GM19025 (cell line): ENCODE results near the gene IGHMBP2.
A peak's percentile ranks its signal among the peaks of the same experiment; 100 is the strongest.

Experiments used
- ATAC-seq: cut with Tn5 transposase; IDR thresholded peaks from one replicate; pipeline ENCODE4 v1.9.1; 2021; ENCODE audit warnings: mild to moderate bottlenecking, low read depth, moderate library complexity; ENCODE audit not compliant: unreplicated experiment

IGHMBP2 gene

DNA sequence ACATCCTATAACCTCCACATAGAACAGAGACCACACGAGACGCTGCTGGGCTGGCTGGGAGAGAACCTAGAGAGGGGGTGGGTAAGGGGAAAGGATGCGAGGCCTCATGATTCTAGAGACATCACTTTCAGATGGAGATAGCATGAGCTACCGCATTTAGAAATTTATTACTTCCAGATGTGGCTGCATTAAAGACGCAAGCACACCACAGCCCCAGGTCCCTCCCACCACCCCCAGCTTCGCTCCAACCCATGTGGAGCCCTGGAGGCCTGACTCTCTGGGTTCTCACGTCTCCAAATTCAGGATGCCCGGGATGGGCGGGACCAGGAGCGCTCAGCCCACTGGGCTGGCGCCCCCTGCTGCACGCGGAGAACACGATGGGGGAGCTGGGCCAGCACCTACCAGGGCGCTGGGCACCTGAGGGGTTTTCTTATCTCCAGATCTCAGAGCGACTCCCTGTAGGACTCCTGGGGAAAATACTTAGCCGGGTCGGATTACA is 13.7 kb upstream of the IGHMBP2 start:
- no peak for ATAC-seq

DNA sequence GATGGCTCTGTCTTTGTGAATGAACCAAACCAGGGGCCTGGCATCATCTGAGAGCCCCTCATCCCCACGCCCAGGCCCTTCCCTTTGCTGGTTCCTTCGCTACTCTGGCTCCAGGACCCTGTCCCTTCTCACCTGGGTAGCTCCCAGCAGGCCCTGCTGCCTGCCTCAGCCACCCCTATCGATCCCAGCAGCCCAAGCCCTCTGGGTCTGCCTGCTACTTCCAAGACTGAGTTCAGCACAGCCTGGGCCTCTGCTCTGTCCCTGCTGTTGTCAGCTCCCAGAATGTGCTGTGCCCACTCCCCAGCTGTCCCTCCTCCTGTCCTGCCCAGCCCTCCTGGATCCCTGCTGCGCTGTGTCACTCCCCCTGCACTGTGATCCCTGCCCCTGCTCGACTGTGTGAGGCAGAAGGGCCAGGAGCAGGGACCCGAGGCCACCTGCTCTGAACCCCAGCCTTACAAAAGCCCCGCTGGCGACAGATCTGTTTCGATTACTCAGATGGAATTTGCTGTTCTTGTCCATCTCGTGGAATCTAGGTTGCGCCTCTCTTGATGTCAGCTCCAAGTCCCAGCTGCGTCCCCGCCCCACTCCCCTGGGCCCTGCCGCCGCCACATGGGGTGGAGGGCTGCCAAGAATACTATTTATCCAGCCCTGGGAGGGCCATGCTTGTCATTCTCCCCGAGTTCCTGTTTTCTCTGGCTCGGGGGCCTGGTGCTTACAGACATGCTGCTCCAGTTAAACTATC is 13.0 kb upstream of the IGHMBP2 start:
- ATAC-seq = no peak

DNA sequence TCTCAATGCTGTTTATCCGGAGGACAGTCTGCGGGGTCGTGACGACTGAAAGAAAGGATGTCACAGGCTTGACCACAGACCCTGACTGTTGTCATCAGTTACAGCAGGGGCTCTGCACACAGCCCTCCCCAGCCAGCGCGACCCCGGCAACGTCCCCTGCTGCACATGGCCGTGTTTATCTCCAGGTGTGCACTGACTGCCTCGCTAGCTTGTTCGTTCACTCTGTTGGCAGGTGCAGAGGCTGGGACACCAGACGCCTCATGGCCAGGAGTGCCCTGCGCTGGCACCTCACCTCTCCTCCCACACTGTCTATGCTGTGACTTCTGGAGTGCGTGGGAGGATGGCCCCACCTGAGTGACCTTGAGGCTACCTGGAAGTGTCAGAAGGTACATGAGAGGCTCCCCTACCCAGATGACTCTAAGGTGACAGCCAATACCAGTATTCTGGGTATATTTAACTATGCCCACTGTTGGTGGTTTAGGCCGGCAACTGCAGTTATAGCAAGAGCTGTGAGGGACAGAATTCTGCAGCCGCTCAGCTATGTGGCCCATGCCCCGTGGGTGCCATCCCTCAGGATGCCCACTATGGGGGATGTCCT is 12.2 kb upstream of the IGHMBP2 start:
- no peak for ATAC-seq

DNA sequence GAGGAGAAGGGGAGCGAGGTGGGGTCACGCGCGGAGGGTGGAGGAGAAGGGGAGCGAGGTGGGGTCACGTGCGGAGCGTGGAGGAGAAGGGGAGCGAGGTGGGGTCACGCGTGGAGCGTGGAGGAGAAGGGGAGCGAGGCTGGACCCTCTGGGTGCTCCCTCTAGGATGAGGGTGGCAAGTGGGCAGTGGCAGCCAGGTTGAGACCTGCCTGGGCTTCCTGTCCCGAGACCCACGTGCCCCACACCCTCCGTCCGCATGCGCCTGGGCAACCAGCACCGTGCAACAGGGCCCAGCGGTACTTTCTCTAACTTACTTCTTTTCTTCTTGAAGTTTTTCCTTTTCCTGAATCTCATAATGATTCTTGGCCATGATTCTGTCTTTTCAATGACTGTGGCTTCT is 11.1 kb upstream of the IGHMBP2 start:
- ATAC-seq = no peak

DNA sequence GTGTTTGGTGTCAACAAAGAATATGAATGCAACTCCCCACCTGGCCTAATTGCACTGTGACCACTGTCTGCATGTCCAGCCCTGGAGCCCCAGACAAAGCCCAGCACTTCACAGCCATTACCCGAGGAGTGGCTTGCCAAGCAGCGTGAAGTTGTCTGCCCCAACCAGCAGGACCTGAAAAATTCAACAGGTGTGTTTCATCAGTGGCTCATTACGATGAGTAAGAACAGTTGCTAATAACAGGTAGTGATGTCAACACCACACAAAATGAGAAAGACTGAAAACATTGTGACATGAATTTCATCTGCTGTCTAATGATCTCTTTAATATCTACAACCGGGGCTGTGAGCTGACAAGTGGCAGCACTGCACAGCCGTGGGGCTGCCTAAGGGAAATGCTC is 10.4 kb upstream of the IGHMBP2 start:
- ATAC-seq = no peak

DNA sequence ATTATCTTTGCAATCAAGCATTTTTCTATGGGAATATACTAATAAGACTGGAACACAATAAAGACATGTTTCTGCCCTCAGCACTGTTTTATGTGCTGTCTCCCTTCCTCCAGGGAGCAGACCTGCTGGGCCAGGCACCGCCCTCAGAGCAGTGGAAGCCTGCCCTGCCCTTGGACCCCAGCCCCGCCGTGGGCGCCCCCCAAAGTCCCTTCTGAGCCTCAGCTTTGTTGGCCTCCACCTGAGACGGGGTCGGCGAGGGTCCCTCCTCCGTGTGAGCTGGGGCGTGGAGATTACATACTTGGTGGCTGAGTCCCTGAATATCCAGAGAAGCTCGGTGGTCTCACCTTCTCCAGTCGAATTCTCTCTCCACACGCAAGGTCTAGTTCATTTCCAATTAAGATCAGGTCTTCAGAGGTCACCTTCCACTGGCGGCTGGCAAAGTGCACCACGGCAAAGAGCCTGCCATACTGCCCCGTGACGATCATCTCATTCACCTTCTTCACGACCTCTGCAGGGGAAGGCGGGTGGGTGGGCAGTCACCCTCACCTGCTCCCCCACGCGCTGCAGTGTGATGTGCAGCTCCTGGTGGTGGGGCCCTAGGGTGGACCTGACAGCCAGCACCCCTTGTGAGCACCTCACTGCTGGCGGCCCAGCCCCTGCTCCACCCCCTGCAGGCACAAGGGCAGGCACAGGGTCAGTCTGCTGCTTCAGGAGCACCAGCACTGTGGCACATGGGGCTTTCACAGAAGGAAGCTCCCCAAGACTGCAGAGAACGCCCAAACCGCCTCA is 7.3 kb upstream of the IGHMBP2 start:
- ATAC-seq = no peak

DNA sequence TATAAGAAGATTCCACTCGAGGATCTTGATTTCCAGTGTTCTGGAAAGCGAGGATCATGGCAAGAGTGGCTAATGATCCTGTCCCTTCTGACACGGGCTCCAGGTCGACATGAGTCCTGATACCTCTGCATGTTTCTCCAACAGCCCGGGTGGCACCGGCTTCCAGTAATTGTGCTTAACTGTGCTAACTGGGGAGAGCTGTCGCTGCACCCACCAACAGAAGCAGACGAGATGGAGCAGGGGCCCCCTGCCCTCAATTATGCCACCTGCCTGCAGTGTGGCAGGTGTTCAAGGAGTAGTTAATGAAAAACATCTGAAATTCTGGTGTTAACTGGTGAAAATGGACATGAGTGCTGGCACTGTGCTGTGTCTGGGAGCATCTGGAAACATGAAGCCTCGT is 6.2 kb upstream of the IGHMBP2 start:
- ATAC-seq = no peak

DNA sequence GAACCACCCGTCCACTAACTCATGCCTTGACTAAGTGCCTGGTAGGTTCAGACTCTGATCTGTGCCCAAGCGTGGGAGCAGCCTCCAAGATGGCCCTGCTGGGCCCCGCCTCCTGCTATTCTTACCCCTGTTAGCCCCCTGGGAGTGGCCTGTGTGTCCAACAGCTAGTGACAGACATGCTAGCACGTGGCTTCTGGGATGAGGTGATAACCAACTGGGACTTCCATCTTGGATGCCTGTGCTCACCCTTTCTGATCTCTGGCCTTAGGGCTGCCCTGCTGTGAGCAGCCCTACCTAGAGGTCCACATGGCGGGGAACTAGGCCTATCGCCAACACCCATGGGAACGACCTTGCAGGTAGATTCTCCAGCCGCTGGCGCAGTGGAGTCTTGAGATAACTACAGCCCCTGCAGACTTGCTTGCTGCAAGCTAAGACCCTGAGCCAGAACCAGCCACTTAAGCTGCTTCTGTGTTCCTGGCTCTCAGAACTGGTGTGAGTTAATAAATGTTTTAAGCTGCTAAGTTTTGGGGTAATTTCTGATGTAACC is 2.8 kb upstream of the IGHMBP2 start:
- ATAC-seq = no peak

DNA sequence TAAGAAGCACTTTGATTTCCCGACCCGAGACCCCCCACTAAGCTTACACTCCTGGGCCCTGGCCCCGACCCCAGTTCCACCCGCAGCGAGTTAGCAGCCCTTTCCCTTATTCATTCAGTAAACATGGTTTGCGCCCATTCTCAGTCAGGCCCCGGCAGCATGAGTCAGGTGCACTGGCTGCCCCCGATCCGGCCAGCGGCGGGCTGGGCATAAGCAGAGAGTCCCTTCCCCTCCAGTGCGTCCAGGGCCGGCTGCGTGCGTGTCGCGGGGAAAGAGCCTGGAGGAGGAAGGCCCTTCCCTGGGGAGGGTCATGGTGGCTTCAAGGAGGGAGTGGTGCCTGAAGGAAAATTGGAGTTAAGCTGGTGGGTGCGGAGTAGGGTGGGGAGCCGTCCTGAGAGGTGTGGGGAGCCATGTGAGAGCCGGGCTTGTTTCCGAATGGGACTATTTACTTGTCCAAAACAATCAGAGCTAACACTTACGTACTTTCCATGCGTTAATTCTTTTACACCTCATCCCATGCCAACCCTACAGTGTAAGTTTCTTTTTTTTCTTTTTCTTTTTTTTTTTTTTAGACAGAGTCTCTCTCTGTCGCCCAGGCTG is 657 bp downstream of the IGHMBP2 start:
- peak; percentile 17 for ATAC-seq

DNA sequence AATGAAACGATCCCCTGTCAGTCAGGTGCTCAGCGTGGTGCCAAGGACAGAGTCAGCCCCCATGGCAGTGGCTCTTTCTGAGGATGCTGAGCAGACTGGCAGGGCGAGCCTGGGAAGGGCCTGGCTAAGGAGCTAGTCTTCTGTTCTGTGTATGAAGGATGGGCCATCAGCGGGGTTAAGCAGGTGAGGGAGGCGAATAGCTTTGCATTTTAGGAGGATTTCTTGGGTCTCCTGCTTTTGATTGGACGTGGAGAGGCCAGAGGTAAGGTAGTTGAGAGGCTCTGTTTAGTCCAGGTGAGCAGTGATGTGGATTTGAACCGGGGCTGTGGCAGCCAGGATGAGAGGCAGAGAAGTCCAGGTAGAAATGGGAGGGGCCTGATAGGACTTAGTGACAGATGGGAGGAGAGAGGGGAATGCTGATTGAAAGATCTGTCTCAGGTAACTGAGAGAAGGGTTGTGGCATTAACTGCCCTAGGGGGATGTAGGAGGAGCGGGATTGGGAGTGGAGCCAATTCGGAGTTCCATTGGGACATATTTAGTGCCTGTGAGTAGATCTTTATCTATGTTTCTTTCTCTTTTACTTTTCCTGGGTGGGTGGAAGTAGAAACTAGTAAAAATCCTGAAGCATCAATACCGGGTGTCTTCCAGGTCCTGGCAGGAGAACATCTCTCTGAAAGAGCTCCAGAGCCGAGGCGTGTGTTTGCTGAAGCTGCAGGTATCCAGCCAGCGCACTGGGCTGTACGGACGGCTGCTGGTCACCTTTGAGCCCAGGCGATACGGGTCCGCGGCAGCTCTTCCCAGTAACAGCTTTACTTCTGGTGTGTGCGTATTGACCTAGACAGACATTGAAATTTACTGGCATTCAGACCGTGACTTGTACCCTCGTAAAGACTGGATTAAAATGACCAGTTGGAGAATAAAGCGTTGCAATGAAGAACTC is 2.0 kb downstream of the IGHMBP2 start:
- no peak for ATAC-seq

DNA sequence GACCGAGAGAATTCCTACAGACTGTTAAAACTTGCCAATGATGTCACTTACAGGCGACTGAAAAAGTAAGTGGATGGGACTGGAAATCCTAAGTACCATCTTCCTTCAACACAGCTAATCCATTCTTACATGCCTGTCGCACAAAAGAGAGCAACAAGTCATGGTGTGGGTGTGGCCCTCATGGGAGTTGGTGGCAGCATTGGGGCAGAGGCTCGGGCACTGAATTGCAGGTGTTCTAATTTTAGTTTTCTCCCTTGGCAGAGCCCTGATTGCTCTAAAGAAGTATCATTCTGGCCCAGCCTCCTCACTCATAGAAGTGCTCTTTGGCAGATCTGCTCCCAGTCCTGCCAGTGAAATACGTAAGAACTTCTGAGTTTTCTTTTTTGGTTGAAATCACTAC is 4.6 kb downstream of the IGHMBP2 start:
- no peak for ATAC-seq

DNA sequence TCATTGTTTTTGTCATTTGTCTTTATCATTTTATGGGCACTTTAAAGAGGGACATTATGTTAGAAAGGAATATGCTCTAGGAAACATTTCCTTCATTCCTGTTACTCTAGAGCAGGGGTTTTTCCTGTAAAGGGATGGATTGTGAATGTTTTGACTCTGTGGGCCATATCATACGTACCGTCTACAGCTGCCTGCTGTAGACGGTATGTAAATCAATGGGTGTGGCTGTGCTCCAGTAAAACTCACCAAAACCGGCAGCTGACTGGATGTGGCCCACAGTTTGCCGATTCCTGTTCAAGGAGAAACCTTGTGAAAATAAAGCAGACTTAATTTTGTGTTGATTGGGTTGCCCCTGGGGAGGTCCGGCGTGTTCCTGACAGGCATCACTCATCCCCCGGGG is 7.3 kb downstream of the IGHMBP2 start:
- no peak for ATAC-seq

DNA sequence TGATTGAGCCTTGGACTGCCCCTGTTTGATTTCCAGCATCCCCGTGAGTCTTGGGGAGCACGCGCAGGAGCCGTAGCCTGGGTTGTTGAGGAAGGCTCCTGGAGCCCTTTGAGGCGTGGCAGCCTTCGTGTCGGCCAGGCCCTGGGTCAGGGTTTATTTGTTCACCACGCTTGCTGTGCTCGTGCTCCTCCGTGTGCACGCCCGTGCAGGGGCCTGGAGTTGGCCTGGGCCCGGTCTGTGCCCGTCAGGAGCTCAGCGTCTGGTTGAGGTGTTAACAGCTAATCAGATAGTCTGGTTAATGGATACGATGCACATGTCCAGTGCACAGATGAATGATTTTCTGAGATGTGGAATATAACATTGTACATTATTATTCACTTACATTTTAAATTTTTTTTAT is 8.0 kb downstream of the IGHMBP2 start:
- no peak for ATAC-seq

DNA sequence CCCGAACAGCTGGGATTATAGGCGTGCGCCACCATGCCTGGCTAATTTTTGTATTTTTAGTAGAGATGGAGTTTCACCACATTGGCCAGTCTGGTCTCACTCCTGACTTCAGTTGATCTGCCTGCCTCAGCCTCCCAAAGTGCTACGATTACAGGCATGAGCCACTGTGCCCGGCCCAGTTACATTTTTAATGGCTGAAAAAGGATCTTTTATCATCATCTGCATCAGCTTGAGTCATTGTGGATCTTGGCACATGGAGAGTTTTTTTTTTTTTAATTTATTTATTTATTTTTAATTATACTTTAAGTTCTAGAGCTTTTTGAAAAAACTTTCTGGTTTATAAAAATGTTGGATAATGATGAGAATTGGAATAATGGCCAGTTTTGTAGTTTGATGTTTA is 8.6 kb downstream of the IGHMBP2 start:
- ATAC-seq = no peak

DNA sequence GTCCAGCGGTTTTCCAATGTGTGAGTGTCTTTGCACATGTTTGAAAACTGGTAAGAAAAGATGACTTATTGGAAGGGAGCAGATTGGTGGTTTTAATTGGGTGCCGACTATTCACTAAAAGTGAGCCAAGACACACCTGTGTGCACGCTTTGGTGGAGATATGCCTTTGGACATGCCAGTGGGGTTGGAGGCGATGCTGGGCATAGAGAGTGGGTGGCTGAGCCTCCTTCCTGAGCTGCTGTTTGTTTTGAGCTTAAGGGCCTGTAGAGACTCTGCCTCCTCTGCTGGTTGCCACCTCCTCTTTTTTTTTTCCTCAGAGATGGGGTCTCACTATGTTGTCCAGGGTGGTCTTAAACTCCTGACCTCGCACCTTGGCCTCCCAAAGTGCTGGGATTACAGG is 9.5 kb downstream of the IGHMBP2 start:
- ATAC-seq = no peak

DNA sequence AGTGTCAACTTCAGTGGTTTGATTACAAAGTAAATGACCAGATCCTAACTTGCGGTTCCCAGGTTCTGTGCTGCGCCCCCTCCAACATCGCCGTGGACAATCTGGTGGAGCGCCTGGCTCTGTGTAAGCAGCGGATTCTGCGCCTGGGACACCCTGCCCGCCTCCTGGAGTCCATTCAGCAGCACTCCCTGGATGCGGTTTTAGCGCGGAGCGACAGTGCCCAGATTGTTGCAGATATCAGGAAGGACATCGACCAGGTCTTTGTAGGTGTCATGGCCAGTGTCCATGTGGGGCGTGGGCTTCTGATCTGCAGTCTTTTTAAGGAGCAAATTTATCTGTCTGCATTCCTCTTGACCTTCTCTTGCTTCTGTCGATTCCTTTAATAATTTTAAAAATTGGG is 11.1 kb downstream of the IGHMBP2 start:
- no peak for ATAC-seq

DNA sequence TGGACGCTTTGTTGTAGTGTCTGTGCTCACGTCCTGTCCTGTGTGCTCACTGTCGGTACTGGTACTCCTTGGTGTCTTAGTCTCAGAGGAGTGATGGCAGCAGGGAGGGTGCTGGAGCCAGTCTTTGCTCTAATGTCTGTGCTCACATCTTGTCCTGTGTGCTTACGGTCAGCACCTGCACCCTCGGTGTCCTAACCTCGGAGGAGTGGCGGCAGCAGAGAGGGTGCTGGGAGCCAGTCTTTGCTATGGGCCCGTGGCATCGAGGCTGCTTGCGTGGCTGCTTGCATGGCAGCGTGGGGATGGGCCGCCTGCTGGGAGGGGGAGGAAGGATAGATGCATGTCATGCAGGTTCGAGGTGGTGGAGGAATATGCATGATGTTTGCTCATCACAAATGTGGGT is 12.7 kb downstream of the IGHMBP2 start:
- ATAC-seq = no peak

DNA sequence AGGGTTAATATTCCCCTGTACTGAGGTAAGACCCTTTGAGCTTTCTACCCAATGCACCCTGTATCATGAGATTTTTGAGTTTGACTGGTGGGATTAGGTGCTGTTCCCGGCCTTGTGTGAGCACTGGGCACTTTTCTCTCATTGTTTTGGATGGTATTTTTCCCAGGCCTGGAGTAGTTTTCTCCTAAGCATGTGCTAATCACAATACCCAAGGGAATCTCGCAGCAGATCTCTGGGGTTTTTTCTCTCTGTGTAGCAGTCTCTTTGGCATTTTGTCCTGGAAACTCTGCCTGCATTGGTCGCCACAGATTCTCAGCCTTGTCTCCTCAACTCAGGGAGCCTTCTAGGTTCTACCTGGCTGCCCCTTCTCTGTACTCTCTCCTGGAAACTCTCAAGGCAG is 19.9 kb downstream of the IGHMBP2 start:
- no peak for ATAC-seq

DNA sequence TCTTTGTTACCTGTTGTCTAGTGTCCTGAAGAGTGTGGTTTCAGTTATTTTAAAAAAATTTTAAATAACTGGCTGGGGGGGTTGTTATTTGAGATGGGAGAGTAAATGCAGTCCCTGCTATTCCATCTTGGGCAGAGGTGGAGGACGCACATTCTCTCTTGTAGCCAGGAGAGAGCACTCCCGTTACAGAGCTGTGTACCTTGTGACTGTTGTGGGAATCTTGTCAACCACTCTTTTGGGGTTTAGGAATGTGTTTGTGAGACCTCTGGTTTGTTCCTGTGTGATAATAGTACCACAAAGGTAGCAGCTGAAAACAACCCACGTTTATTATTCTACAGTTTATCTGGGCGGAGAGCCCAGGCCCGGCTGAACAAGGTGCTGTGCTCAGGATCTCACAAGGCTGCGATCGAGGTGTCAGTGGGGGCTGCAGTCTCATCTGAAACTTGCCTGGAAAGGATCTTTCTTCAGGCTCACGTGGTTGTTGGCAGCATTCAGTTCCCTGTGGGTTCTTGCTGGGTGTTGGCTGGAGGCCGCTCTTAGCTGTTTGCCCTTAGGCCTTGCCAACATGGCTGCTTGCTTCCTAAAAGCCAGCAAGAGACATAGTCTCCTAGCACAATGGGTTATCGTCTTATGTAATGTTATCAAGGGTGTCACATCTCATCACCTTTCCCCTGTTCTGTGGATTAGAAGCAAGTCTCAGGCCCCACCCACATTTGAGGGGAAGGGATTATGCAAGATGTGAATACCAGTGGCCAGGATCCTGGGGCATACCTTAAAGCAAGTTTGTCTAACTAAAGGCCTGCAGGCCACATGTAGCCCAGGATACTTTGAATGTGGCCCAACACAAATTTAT is 20.6 kb downstream of the IGHMBP2 start:
- no peak for ATAC-seq
